ENCODE measurements around the gene INKA2. TPM values are rescaled to one million over a fixed set of nuclear protein-coding genes. Genes with fewer than 3 reads are reported as not detected.

The INKA2 gene
- 8.0 and 10.4 TPM in 2 replicates for total RNA-seq

- DNase-seq (ENCODE audit: extremely low read depth, low read depth, low spot score): no peak
These were observed at the start of gene INKA2 for GRCh38 chr1:111739194-111739924. TSS of gene INKA2 (minus strand) at chr1:111739395. CDS start at chr1:111739242, 153 bp downstream.

DNA sequence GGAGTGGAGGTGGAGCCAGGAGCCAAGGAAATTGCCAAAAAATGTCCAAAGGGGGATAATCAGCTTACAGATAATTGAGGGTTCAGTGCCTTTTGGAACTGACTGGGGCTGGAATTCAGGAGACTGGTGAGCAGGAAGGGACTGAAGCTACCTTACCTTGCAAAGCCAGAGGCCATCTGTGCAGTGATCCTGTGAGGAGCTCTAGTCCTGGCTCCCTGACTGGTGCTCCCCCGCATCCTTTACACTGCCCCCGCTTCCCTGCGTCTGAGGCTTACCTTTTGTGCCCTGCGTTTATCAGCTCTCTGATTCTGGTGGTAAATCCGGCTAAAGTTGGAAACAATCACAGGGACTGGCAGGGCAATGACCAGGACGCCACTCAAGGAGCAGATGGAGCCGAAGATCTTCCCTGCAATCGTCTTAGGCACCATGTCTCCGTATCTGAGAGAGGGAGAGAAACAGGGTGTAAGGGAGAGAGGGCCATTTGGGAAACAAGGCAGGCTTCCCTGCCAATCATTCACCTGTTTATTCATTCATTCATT, 47.5 kb upstream of the INKA2 start:
- DNase-seq (ENCODE audit: extremely low read depth, low read depth, low spot score): no peak

DNA sequence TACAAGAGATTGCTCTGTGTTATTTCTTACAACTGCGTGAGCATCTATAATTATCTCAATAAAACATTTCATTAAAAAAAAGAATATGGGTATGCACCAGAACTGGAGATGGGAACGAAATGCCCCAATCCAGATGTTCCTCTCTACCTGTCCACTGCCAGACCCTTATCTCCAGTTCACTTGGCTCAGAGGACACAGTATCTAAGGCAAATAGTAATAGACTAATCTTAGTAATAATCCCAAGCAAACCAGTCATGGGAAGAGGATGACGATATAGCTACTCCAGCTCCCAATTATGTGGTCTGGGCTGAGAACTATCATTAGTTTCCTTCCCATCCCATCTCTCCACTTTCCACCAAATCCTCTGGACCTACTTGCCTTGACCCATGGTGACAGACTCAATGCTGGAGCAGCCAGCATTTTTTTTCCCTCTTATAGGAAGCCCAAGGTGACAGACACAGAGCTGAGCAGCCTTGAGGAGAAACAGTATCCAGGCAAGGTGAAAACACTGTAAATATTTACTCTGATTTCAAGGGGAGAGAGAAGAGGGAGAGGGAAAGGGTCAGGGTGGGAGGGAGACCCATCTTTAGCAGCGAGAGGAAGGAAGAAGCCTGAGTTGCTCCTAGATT, 45.2 kb upstream of the INKA2 start:
- no peak for DNase-seq (ENCODE audit: extremely low read depth, low read depth, low spot score)

- no peak for DNase-seq (ENCODE audit: extremely low read depth, low read depth, low spot score)
These were observed 40.4 kb upstream of the INKA2 start for GRCh38 chr1:111779546-111779945.

- DNase-seq (ENCODE audit: extremely low read depth, low read depth, low spot score): no peak
These were observed 39.4 kb upstream of the INKA2 start for GRCh38 chr1:111778541-111779051.

DNA sequence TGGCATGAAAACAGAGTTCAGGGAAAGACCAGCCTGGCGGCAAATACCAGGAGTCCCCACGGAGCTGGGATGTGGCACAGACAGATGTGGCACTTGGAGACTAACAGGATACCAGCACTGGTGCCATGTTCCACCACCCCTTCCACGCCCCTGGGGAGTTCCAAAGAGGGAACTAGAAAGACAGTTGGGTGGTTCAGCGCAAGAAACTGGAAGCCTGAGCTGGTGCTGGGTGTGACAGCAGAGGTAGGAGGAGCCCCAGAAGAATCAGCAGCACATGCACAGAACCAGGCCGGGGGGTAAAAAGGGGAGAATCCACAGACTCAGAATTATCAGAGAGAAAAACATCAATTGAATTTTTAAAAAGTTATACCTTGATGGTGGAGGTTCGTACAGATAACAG, 38.9 kb upstream of the INKA2 start:
- DNase-seq (ENCODE audit: extremely low read depth, low read depth, low spot score): no peak

DNA sequence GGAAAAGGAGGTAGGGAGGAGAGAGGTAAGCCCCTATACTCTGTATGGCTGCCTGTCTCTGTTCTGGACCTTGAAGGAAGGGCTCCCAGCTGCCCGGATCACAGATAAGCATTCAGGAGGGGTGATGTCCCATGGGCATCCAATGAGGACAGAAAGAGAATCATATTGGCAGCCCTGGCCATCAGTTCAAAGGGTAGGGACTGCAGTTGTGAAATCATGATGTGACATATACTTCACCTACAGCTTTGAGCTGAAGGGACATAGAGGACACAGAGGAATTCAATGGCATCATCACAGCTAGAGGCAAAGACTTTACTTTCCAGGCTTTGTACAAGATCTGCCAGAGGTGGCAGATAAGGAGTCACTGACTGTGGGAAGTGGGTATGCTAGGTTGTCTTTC, 38.1 kb upstream of the INKA2 start:
- DNase-seq (ENCODE audit: extremely low read depth, low read depth, low spot score): no peak

DNA sequence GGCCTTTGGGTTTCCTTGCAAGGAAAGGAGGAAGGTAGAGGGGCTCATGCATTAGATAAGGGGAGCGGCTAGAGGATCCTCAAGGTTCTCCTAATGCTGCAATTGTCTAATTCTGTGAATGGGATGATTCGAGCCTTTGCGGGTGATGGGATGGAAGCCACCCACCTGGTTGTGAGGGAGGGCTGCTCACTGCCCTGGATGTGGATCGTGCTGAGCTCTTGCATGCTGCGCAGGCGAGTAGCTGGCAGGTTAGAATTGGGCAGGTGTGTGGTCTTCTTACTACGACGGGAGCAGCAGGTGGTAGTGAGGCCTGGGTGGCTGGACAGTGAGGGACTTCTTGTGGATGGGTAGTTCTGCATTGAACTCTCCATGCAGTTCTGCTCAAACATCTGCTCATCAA, 37.7 kb upstream of the INKA2 start:
- DNase-seq (ENCODE audit: extremely low read depth, low read depth, low spot score): no peak

- DNase-seq (ENCODE audit: extremely low read depth, low read depth, low spot score): no peak
These were observed 37.2 kb upstream of the INKA2 start for GRCh38 chr1:111776391-111776790.

GRCh38 chr1:111775966-111776365, 36.8 kb upstream of the INKA2 start:
- DNase-seq (ENCODE audit: extremely low read depth, low read depth, low spot score): no peak

- DNase-seq (ENCODE audit: extremely low read depth, low read depth, low spot score): no peak
These were observed 31.7 kb upstream of the INKA2 start for GRCh38 chr1:111770916-111771315.

- no peak for DNase-seq (ENCODE audit: extremely low read depth, low read depth, low spot score)
These were observed 30.4 kb upstream of the INKA2 start for GRCh38 chr1:111769517-111770146.

DNA sequence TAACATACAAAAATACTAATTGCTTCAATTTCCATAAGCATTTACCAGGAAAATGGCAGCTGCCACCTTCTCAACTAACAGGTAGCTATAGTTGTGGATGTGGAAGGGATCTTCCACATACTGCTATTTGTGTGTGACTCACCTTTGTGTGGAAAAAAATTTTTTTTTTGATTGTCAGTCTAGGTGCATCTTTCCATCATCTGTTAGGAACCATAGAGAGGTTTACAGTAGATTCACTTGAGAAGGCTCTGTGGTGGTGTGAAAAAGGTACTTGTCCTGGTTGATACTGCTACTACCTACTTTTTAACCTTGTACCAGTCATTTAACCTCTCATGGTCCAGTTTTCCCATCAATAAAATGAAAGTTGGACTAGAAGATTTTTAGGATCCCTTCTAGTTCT, 29.4 kb upstream of the INKA2 start:
- DNase-seq (ENCODE audit: extremely low read depth, low read depth, low spot score): no peak

DNA sequence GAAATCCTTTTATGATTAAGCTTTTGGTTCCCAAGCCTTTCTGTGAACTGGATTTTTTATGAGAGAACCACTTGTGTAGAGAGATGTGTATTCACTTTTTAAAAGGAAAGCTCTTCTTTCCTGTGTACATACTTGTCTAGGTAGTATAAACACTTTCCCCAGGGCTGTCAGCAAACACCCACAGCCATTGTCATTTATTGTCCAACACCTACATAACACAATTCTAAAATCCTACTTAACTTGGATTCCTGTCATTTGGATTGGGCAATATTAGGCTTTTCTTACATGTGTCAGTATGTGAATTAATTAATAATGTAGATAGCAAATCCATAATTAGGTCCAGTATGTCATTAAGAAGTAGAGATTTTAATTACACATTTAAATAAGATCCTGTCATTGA, 28.8 kb upstream of the INKA2 start:
- DNase-seq (ENCODE audit: extremely low read depth, low read depth, low spot score): no peak

GRCh38 chr1:111762332-111762731, 23.1 kb upstream of the INKA2 start:
- no peak for DNase-seq (ENCODE audit: extremely low read depth, low read depth, low spot score)

GRCh38 chr1:111761717-111762116, 22.5 kb upstream of the INKA2 start:
- no peak for DNase-seq (ENCODE audit: extremely low read depth, low read depth, low spot score)

GRCh38 chr1:111758373-111758772, 19.2 kb upstream of the INKA2 start:
- no peak for DNase-seq (ENCODE audit: extremely low read depth, low read depth, low spot score)

DNA sequence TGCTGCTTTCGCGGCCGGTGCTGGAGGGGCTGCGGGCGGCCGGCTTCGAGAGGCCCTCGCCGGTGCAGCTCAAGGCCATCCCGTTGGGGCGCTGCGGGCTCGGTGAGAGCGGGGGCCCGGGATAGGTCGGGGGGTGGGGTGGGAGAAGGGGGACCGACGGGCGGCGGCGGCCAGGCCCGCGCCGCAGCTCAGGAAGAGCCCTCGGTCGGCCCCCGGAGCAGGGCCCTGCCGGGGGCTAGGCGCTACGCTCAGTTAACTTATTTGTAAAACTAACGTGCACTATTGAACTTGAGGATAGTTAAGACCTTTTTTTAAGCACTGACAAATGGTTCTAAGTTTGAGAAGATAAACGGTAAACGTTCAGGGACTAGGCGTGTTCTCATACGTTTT, 16.9 kb upstream of the INKA2 start:
- DNase-seq (ENCODE audit: extremely low read depth, low read depth, low spot score): no peak

DNA sequence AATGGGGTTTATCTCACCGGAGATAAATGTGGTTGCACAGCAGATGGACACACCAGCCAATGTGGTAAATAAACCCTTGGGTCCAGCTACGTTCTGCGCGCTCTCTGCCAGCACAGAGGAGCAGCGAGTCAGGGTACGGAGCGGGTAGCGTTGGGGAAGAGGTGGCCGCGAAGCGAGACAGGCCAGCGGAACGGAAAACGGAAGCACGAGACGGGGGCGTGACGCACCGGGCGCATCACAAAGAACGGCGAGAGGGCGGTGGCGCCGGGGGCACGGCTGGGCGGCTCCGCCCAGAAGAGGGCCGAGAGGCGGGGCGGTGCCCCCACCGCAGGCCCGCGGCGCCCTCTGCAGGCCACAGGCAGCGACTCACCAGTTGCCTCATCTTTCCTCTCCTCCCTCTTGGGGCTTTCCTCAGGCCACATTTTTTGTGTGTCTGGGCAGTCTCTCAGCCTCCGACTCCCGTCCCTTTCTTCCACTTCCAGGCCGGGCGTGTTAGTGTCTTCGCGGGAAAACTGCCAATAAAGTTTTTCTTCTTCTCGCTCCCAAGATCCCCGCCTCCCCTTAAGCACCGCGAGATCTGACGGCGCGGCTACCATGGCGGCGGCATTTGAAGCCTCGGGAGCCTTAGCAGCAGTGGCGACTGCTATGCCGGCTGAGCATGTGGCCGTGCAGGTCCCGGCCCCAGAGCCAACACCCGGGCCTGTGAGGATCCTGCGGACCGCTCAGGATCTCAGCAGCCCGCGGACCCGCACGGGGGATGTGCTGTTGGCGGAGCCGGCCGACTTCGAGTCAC, 16.3 kb upstream of the INKA2 start, which contains the start of gene DDX20:
Gene DDX20, plus strand, starts transcription at position 571 of the 793 bp plus-strand sequence. Its CDS starts 24 bp downstream, at position 595.
- DNase-seq (ENCODE audit: extremely low read depth, low read depth, low spot score): peak; percentile 91

DNA sequence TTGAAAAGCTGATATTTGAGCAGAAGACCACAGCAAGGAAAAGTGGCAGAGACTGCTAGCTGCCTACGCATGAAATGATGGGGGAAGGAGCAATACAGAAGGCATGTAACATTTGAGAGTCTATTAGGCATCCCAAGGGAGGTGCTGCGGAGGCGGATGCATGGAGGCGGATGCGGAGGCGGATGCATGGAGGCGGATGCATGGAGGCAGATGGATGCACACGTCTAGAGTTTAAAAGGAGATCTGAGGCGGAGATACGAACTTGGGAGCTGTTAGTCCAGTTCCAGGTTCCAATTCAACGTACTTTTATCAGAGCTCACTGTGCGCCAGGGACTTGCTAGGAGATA, 15.8 kb upstream of the INKA2 start:
- DNase-seq (ENCODE audit: extremely low read depth, low read depth, low spot score): no peak

Data from glomerular endothelial cell (primary cell).